Ovary (tissue), 3 donors: ENCODE measurements around the gene FFAR2.

ENCODE experiments used
- EP300 ChIP-seq: sonication (generic); formaldehyde crosslinking; IDR thresholded peaks from one replicate; pipeline ENCODE4 v1.6.1; 2017; ENCODE audit warnings: antibody characterized with exemption
- POLR2A ChIP-seq: fragments of 450-650 bp; IDR thresholded peaks from one replicate; pipeline ENCODE4 v1.6.1; 2017; ENCODE audit warnings: antibody characterized with exemption, mild to moderate bottlenecking, moderate library complexity
- TF ChIP-seq, protein P1 (sequence below), 3 donors: fragments of 450-650 bp in 2 of 3; fragments of 200-600 bp in 1 of 3; IDR thresholded peaks; one replicate each; pipeline versions ENCODE4 v1.5.1 to v1.8.0; 2016 to 2022; ENCODE audit warnings: antibody characterized with exemption in 3 of 3, mild to moderate bottlenecking in 1 of 3
- donor health status: DM: no; HTN: no; CAD: no.

DNA sequence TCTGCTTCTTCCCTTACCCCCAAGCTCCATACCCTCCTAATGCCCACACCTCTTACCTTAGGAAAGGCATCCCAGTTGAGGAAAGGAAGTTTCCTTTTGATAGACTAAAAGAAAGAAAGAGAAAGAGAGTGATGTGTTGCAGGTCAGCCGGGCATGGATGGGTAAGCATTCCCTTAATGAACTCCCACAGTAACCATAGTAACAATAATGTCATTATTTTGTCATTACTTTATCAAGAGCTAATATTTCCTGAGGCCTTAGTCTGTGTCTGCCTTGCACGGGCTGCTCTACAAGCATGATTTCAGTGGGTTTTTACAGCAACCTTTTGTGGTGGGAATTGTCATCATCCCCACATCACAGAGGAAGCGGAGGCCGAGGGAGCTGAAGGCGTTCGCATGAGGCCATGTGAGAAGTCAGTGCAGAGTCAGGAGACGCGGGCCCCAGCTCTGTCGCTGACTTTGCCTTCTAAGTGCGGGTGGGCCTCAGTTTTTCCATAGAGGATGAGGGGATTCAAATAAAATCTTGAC is 39.7 kb downstream of the FFAR2 start:
- TF ChIP-seq, protein P1, sequence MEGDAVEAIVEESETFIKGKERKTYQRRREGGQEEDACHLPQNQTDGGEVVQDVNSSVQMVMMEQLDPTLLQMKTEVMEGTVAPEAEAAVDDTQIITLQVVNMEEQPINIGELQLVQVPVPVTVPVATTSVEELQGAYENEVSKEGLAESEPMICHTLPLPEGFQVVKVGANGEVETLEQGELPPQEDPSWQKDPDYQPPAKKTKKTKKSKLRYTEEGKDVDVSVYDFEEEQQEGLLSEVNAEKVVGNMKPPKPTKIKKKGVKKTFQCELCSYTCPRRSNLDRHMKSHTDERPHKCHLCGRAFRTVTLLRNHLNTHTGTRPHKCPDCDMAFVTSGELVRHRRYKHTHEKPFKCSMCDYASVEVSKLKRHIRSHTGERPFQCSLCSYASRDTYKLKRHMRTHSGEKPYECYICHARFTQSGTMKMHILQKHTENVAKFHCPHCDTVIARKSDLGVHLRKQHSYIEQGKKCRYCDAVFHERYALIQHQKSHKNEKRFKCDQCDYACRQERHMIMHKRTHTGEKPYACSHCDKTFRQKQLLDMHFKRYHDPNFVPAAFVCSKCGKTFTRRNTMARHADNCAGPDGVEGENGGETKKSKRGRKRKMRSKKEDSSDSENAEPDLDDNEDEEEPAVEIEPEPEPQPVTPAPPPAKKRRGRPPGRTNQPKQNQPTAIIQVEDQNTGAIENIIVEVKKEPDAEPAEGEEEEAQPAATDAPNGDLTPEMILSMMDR (IDR thresholded peaks at IDR 0.05): no peak
- no peak for TF ChIP-seq POLR2A
- TF ChIP-seq EP300: no peak
